ENCODE data around the gene YPEL2. TPM values are rescaled to one million over a fixed set of nuclear protein-coding genes. Genes with fewer than 3 reads are reported as not detected.
A peak's percentile ranks its signal among the peaks of the same experiment; 100 is the strongest.

The YPEL2 gene
- total RNA-seq, 1 experiment from 2014 or later, result 4.7 TPM

- intact Hi-C loops (cut with micrococcal nuclease), result no loop called here
- Histone ChIP-seq H3K27ac (ENCODE audit: low read depth, low read length) (no peak overlapping the region; the same call in 1 of the 2 replicates), H2AFZ (ENCODE audit: low read depth, low read length, poor library complexity, severe bottlenecking) (peak overlapping the region; percentile 84), H3K36me3 (ENCODE audit: control insufficient read depth in 1 of 2, insufficient read depth in 2 of 2, low read length in 2 of 2) (no peaks in the 10 kb centered on the region), H3K9ac (ENCODE audit: low read length) (no peak overlapping the region), H4K20me1 (ENCODE audit: insufficient read depth) (no peaks in the 10 kb centered on the region), H3K27me3 (ENCODE audit: insufficient read depth, low read length) (peaks cover 26% of the 10 kb centered on the region), H3K4me1 (ENCODE audit: control insufficient read depth in 1 of 2, insufficient read depth in 2 of 2, low read length in 2 of 2) (peaks cover 14 to 27% of the 10 kb centered on the region in 2 experiments), H3K4me3 (replicated peaks in 1 of 2; ENCODE audit: low read depth in 1 of 2, low read length in 2 of 2) (no peak overlapping the region; a peak in 1 of 4 replicates), H3K79me2 (ENCODE audit: insufficient read depth, low read length) (no peaks in the 10 kb centered on the region), H3K9me2 (ENCODE audit: insufficient read depth) (no peaks in the 10 kb centered on the region), H3K4me2 (ENCODE audit: low read length) (peak overlapping the region; percentile 94), H3K9me3 (ENCODE audit: control insufficient read depth in 1 of 2, insufficient read depth in 1 of 2, low read depth in 1 of 2, low read length in 2 of 2) (no peaks in the 10 kb centered on the region)
- POLR2A ChIA-PET, result interaction anchor here (0.6 to 1.0 kb wide), 4 partner anchors 9 to 109 kb away, joined by 3 to 4 read pairs (median 3); no protein-coding TSS in a partner anchor
- BruUV-seq (replicated peaks), result no TSS peak
- CTCF ChIA-PET, result interaction anchor here (0.8 to 1.5 kb wide), 14 partner anchors 7 to 229 kb away, joined by 3 to 22 read pairs (median 4); no protein-coding TSS in a partner anchor
- no peak for DNase-seq (ENCODE audit: low read depth, low spot score)
- ATAC-seq, result no peak
- RAD21 ChIA-PET (ENCODE audit: low non-redundant PET in 1 of 2, low total read pairs in 2 of 2, uncharacterized antibody in 2 of 2, unreplicated experiment in 2 of 2), result interaction anchor here (0.6 to 1.4 kb wide), 6 partner anchors 78 to 112 kb away, joined by 3 to 6 read pairs (median 4); no protein-coding TSS in a partner anchor
- TF ChIP-seq CEBPB (IDR thresholded peaks at IDR 0.05; ENCODE audit: low read depth) (no peak), ZBTB33 (IDR thresholded peaks at IDR 0.05; ENCODE audit: extremely low read depth, insufficient replicate concordance, low read length) (no peak), POLR2AphosphoS5 (IDR thresholded peaks at IDR 0.05; ENCODE audit: low read depth, low read length) (no peak), YY1 (IDR thresholded peaks at IDR 0.05; ENCODE audit: extremely low read depth, insufficient replicate concordance, low read depth, low read length) (no peak), EZH2 (IDR thresholded peaks at IDR 0.05) (no peak), REST (IDR thresholded peaks at IDR 0.05; ENCODE audit: low read depth) (no peak), SIN3A (IDR thresholded peaks at IDR 0.05; ENCODE audit: low read depth) (no peak), CBX3 (IDR thresholded peaks at IDR 0.05; ENCODE audit: low read depth) (no peak), SRF (IDR thresholded peaks at IDR 0.05; ENCODE audit: low read depth) (no peak), SP1 (IDR thresholded peaks at IDR 0.05; ENCODE audit: low read depth) (no peak), EGR1 (IDR thresholded peaks at IDR 0.05; ENCODE audit: low read depth) (no peak), ATF3 (IDR thresholded peaks at IDR 0.05) (no peak), JUND (IDR thresholded peaks at IDR 0.05) (no peak), TCF7L2 (IDR thresholded peaks at IDR 0.05; ENCODE audit: borderline replicate concordance, extremely low read depth, insufficient read depth, insufficient read length) (no peak), FOSL1 (IDR thresholded peaks at IDR 0.05; ENCODE audit: low read depth) (no peak), POLR2A (IDR thresholded peaks at IDR 0.05; ENCODE audit: borderline replicate concordance, extremely low read depth, insufficient read depth, insufficient read length) (no peak), ZNF274 (IDR thresholded peaks at IDR 0.05; ENCODE audit: low read depth, low read length) (no peak)
- TF ChIP-seq, protein P1, sequence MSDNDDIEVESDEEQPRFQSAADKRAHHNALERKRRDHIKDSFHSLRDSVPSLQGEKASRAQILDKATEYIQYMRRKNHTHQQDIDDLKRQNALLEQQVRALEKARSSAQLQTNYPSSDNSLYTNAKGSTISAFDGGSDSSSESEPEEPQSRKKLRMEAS (IDR thresholded peaks at IDR 0.05), result no peak; the same call in 1 of the 2 replicates
Measured at GRCh38 chr17:59330053-59330942, 1.2 kb upstream of the YPEL2 start.

All from HCT116 (cell line).